HepG2 (cell line): ENCODE data around the gene RPL18.

Source experiments
- EHMT2 ChIP-seq: fragments of 200-600 bp; sonication (generic); IDR thresholded peaks from 2 replicates; pipeline ENCODE4 v1.7.0; 2017; ENCODE audit warnings: antibody characterized with exemption, low read depth, low read length, borderline replicate concordance
- JUN ChIP-seq: sonication (generic); formaldehyde crosslinking; IDR thresholded peaks from 2 replicates; pipeline ENCODE4 v1.4.0; 2020; ENCODE audit warnings: mild to moderate bottlenecking, missing genetic modification reagents
- TCF12 ChIP-seq, 2 experiments: fragments of 450-650 bp in 1 of 2; sonication (generic) in 1 of 2; formaldehyde crosslinking in 1 of 2; IDR thresholded peaks; 2 replicates each; pipeline versions ENCODE4 v1.6.1 to v1.8.0; 2017 to 2022; ENCODE audit warnings: antibody characterized with exemption in 1 of 2, mild to moderate bottlenecking in 1 of 2, missing genetic modification reagents in 1 of 2, moderate library complexity in 1 of 2
- ZBTB21 ChIP-seq: sonication (generic); formaldehyde crosslinking; IDR thresholded peaks from 2 replicates; pipeline ENCODE4 v1.4.0; 2020; ENCODE audit warnings: missing genetic modification reagents
- ZFX ChIP-seq: sonication (generic); formaldehyde crosslinking; IDR thresholded peaks from 2 replicates; pipeline ENCODE4 v1.4.0; 2020; ENCODE audit warnings: mild to moderate bottlenecking, low read depth, missing genetic modification reagents, moderate library complexity
- ZNF737 ChIP-seq: sonication (generic); formaldehyde crosslinking; IDR thresholded peaks from 2 replicates; pipeline ENCODE4 v1.5.0; 2020; ENCODE audit warnings: missing genetic modification reagents, mild to moderate bottlenecking, borderline replicate concordance

- TF ChIP-seq EHMT2: no peak
- no peak for TF ChIP-seq TCF12 (IDR thresholded peaks at IDR 0.05)
- no peak for TF ChIP-seq TCF12 (CRISPR knock-in tag; IDR thresholded peaks at IDR 0.05)
- no peak for TF ChIP-seq ZFX (CRISPR knock-in tag)
- TF ChIP-seq JUN (CRISPR knock-in tag): no peak
- TF ChIP-seq ZBTB21 (CRISPR knock-in tag): no peak
- TF ChIP-seq ZNF737: no peak
These were observed 6.1 kb upstream of the RPL18 start for GRCh38 chr19:48624791-48625723.
